Coronary artery (tissue), 2 donors: Measurements from ENCODE around the gene GALNT17.

Experiments used
- DNase-seq: peaks from one replicate; pipeline ENCODE4 v3.0.0-alpha.2; 2017; ENCODE audit warnings: low spot score
- H3K27ac ChIP-seq, 2 donors: fragments of 200-600 bp; sonication (generic); one replicate each; pipeline ENCODE4 v1.5.1; 2016 to 2019
- H3K4me3 ChIP-seq: fragments of 200-600 bp; sonication (generic); 2 replicates; pipeline ENCODE4 v1.5.1; 2016; ENCODE audit warnings: mild to moderate bottlenecking, moderate library complexity
- TF ChIP-seq, protein P1 (sequence below): fragments of 200-600 bp; sonication (generic); IDR thresholded peaks from one replicate; pipeline ENCODE4 v1.5.1; 2019; ENCODE audit warnings: antibody characterized with exemption

GALNT17 gene

DNA sequence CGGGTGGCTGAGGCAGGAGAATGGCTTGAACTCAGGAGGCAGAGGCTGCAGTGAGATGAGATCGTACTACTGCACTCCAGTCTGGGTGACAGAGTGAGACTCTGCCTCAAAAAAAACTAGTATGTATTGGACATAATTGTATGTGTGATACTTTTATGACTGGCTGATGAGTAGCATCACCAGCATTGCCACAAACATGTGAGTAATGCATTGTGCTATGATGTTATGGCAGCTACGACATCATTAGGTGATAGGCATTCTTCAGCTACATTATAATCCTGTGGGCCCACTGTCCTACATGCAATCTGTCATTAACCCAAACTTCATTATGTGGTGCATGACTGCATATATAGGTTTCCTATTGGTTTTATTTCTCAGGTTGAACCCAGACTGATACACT lies 352.4 kb downstream of the GALNT17 start:
- H3K4me3 ChIP-seq, result no peak overlapping the region
- TF ChIP-seq, protein P1, sequence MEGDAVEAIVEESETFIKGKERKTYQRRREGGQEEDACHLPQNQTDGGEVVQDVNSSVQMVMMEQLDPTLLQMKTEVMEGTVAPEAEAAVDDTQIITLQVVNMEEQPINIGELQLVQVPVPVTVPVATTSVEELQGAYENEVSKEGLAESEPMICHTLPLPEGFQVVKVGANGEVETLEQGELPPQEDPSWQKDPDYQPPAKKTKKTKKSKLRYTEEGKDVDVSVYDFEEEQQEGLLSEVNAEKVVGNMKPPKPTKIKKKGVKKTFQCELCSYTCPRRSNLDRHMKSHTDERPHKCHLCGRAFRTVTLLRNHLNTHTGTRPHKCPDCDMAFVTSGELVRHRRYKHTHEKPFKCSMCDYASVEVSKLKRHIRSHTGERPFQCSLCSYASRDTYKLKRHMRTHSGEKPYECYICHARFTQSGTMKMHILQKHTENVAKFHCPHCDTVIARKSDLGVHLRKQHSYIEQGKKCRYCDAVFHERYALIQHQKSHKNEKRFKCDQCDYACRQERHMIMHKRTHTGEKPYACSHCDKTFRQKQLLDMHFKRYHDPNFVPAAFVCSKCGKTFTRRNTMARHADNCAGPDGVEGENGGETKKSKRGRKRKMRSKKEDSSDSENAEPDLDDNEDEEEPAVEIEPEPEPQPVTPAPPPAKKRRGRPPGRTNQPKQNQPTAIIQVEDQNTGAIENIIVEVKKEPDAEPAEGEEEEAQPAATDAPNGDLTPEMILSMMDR, result no peak
- DNase-seq, result no peak
- H3K27ac ChIP-seq, result no peak overlapping the region

DNA sequence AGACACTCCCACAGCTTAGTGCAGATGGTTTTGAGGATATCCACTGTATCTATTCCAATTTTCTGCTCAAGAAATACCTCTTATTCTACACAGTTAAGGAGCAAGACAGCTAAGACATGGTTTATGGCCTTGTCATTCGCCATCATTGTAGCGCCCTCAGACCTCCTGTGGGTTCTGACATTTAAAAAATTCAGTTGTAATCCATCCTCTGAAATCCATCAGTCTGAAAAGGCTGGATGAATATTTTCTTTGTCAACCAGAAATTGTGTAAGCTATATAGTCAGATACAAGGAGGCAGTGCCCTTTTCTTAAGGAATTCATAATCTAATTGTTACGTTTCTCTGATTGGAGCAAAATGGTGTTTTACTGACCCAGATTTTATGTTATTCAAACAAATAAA lies 353.6 kb downstream of the GALNT17 start:
- no peak overlapping the region for H3K4me3 ChIP-seq
- DNase-seq, result no peak
- TF ChIP-seq, protein P1, result no peak

GRCh38 chr7:71486414-71486813 lies 354.5 kb downstream of the GALNT17 start:
- TF ChIP-seq, protein P1, result no peak
- no peak overlapping the region for H3K27ac ChIP-seq
- H3K4me3 ChIP-seq, result no peak overlapping the region
- DNase-seq, result no peak

More for the DNA sequence above, 353.6 kb downstream of the GALNT17 start:
- H3K27ac ChIP-seq, result no peak overlapping the region

GRCh38 chr7:71486856-71487628 lies 355.1 kb downstream of the GALNT17 start:
- Histone ChIP-seq H3K27ac (no peak overlapping the region), H3K4me3 (no peak overlapping the region)
- DNase-seq, result no peak
- TF ChIP-seq, protein P1, result no peak

DNA sequence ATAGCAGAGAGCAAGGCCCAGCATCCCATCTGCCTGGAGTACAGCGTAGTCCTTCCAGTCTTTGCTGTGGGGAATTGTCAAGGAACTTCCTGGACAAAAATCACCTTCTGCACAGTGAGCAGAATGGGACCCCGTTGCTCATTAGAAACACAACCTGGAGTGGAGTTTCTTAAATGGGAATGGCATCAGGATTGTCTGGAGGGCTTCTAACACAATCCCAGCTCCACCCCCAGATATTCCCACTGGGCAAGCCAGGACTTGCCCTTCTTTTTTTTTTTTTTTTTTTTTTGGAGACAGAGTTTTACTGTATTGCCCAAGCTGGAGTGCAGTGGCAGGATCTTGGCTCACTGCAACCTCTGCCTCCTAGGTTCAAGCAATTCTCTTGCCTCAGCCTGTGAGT lies 356.4 kb downstream of the GALNT17 start:
- TF ChIP-seq, protein P1, result no peak
- Histone ChIP-seq H3K4me3 (no peak overlapping the region), H3K27ac (no peak overlapping the region)
- no peak for DNase-seq

DNA sequence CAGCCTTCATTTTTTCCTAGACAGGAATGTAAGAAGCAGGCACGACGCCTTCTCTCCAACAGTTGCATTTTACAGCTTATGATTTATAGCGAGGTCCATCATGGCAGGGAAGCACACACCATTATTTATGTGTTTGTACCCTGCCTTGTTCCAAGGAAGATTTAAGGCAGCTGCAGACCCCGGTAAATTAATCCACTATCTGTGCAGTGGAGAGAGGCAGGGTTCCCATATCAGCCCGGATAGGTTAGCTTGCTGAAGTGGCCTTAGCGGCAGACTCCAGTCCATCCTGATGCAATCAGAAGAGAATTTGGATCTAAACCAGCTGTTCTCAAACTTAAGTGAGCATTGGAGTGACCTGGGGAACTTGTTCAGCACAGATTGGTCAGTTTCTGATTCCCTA lies 359.4 kb downstream of the GALNT17 start:
- TF ChIP-seq, protein P1, result no peak
- no peak overlapping the region for H3K4me3 ChIP-seq
- DNase-seq, result no peak
- no peak overlapping the region for H3K27ac ChIP-seq

GRCh38 chr7:71495828-71496227 lies 363.9 kb downstream of the GALNT17 start:
- DNase-seq, result no peak
- Histone ChIP-seq H3K4me3 (no peak overlapping the region), H3K27ac (no peak overlapping the region)
- TF ChIP-seq, protein P1, result no peak
